Measurements from ENCODE around the gene OSBPL5.

The OSBPL5 gene

DNA sequence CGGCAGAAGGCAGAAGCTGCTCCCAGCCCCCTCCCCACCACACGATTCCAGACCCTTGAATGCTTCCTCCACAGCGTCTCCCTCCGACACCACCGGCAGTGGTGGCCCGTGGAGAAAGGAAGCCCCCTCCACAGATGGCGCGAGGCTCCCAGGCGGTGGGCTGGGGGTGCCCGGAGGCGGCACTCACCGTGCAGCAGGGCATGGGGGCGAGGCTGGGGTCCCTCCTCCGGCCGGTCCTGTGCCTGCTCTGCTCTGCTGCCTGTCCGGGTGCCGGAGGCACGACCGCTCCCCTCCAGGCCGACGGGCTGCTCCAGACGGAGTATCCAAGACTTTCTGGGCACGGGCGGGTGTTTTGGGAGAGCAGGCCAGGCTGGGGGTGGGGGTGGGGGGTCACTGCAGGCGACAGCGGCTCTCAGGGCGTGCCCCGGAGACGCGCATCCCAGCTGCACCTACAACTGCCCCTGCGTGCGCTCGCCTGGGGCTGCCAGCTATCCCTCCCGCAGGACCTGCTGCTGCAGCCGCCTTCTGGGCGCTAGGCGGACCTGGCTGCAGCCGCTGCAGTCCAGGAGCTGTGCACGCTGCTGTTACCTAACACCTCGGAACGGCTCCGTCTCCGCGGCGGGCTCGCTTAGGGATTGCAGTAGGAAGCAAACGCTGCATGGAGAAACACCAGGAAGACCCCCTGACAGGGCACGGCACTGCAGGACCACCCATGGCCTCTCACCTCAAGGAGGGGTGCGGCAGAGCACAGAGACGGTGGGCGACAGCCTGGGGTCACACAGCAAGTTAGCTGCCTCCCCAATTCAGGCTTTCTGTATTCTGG is 38.3 kb upstream of the OSBPL5 start:
- Histone ChIP-seq H3K9me3 (no peaks in the 10 kb centered on the region), H3K4me3 (no peak overlapping the region), H3K36me3 (no peaks in the 10 kb centered on the region), H3K27me3 (peaks cover 0 to 65% of the 10 kb centered on the region in 2 donors), H3K4me1 (peaks cover 0 to 23% (median 13%) of the 10 kb centered on the region in 4 donors), H3K27ac (no peak overlapping the region)
- DNase-seq, result peak; percentile 5 to 45
- intact Hi-C loops (cut with DNase I; ENCODE audit: low total_unique reads), result no loop called here
- TF ChIP-seq, protein P1, sequence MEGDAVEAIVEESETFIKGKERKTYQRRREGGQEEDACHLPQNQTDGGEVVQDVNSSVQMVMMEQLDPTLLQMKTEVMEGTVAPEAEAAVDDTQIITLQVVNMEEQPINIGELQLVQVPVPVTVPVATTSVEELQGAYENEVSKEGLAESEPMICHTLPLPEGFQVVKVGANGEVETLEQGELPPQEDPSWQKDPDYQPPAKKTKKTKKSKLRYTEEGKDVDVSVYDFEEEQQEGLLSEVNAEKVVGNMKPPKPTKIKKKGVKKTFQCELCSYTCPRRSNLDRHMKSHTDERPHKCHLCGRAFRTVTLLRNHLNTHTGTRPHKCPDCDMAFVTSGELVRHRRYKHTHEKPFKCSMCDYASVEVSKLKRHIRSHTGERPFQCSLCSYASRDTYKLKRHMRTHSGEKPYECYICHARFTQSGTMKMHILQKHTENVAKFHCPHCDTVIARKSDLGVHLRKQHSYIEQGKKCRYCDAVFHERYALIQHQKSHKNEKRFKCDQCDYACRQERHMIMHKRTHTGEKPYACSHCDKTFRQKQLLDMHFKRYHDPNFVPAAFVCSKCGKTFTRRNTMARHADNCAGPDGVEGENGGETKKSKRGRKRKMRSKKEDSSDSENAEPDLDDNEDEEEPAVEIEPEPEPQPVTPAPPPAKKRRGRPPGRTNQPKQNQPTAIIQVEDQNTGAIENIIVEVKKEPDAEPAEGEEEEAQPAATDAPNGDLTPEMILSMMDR (IDR thresholded peaks at IDR 0.05), result no peak

DNA sequence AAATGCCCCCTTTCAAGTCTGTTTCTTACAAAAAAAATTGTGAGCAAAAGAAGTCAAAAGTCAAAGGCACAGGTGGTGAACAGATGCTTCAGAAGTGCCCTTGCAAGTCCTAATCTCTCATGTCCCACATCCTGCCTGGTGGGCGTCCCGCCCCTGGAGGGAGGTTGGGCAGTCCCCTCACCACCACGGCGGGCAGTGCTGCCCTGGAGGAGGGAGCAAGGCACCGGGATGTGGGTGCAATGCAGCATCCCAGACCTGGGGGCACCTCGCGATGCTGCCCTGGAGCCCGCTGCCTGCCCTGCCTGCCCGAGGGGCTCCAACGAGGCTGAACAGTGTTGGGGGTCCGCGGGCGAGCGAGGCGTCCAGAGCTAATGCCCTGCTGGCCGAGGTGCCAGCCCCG is 37.6 kb upstream of the OSBPL5 start:
- Histone ChIP-seq H3K27ac (no peak overlapping the region), H3K9me3 (no peaks in the 10 kb centered on the region), H3K4me3 (no peak overlapping the region), H3K4me1 (peaks cover 0 to 23% (median 13%) of the 10 kb centered on the region in 4 donors), H3K36me3 (no peaks in the 10 kb centered on the region), H3K27me3 (peaks cover 0 to 72% of the 10 kb centered on the region in 2 donors)
- DNase-seq, result peak in 1 of 2 donors; percentile 11
- TF ChIP-seq, protein P1 (IDR thresholded peaks at IDR 0.05), result no peak
- intact Hi-C loops (cut with DNase I; ENCODE audit: low total_unique reads), result no loop called here

DNA sequence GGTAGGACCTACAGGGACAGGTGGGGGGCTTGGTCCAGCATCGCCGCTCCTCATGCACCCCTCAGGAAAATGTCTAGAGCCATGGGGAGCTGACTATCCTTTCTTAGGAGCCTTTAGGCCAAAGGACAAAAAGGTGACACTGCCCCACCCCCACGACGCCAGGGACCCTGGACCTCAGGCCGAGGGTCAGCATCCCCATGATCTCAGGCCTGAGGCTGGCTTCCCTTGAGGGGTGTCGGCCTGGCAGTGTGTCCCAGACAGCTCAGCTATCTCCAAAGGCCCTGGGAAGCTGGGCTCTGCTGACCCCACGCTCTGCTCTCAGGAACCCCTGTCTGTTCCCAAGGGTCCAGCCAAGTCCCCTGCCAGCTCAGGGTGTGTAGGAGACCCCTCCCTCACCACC is 37.2 kb upstream of the OSBPL5 start:
- Histone ChIP-seq H3K36me3 (no peaks in the 10 kb centered on the region), H3K27me3 (peaks cover 0 to 75% of the 10 kb centered on the region in 2 donors), H3K27ac (no peak overlapping the region), H3K4me3 (no peak overlapping the region), H3K4me1 (peaks cover 0 to 23% (median 13%) of the 10 kb centered on the region in 4 donors), H3K9me3 (no peaks in the 10 kb centered on the region)
- DNase-seq, result peak in 1 of 2 donors; percentile 59
- intact Hi-C loops (cut with DNase I; ENCODE audit: low total_unique reads), result no loop called here
- TF ChIP-seq, protein P1 (IDR thresholded peaks at IDR 0.05), result no peak

DNA sequence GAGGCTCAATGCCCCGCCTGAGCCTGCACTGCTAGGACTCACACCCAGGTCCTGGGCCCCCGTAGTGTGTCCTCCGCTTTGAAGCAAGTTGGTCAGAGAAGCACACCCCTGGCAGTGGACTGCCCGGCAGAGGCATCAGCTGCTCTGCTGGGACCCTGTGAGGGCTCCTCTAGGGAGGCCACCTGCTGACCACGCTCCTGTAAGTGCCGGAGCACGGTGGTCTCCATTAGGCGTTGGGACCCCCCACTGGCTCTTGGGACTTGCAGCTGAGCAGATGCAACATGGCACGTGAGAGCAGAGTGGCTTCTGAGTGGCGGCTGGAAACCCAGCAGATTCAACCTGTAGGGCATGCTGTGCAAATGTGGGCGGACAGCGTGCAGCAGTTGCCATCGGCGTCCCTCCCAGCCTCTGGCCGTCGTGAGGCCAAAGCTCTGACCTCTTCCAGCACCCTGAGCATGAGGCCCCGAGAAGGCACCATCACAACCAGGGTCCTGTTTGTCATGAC is 36.6 kb upstream of the OSBPL5 start:
- Histone ChIP-seq H3K4me1 (peaks cover 0 to 23% (median 13%) of the 10 kb centered on the region in 4 donors), H3K27ac (no peak overlapping the region), H3K4me3 (no peak overlapping the region), H3K27me3 (peaks cover 0 to 81% of the 10 kb centered on the region in 2 donors), H3K36me3 (no peaks in the 10 kb centered on the region), H3K9me3 (no peaks in the 10 kb centered on the region)
- intact Hi-C loops (cut with DNase I; ENCODE audit: low total_unique reads), result no loop called here
- TF ChIP-seq, protein P1 (IDR thresholded peaks at IDR 0.05), result no peak
- peak; percentile 17 to 39 for DNase-seq

DNA sequence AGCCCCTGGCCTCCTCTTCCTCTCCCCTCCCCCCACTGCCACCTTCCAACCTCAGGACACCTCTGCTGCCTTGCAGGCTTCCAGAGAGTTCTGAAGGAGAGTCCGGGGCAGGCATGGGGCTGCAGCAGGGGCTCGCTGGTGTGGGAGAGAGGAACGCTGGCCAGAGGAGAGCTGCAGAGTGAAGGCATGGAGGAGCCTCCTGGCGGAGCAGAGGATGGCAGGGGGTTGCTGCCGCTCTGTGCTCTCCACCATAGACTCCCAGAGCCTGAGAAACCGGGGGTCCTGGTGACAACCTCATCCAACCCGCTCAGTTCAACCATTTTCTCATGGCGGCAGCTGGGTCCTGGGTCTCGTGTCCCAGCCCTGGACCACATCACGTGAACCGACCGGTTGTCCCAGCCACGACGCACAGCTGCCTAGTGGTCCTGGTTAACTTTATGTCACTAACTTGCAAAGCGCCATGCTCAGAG is 36.0 kb upstream of the OSBPL5 start:
- Histone ChIP-seq H3K4me1 (peaks cover 0 to 23% (median 13%) of the 10 kb centered on the region in 4 donors), H3K9me3 (no peaks in the 10 kb centered on the region), H3K27ac (no peak overlapping the region), H3K36me3 (no peaks in the 10 kb centered on the region), H3K27me3 (peaks cover 0 to 87% of the 10 kb centered on the region in 2 donors), H3K4me3 (no peak overlapping the region)
- TF ChIP-seq, protein P1 (IDR thresholded peaks at IDR 0.05), result no peak
- peak; percentile 13 to 58 for DNase-seq
- intact Hi-C loops (cut with DNase I; ENCODE audit: low total_unique reads), result no loop called here

Data from tibial artery (tissue), 4 donors.